Activated CD4-positive, alpha-beta T cell treated with anti-CD3 and anti-CD28 coated beads for 4 hours (primary cell): Measurements from ENCODE around the gene PUM2.

Source experiments
- DNase-seq, 2 donors: peaks; one replicate each; pipeline ENCODE4 v3.0.0-alpha.2; 2020

PUM2 gene

GRCh38 chr2:20214566-20215182 is 136.0 kb downstream of the PUM2 start:
- DNase-seq: no peak

- DNase-seq: no peak
Observed at GRCh38 chr2:20213651-20214565, 136.7 kb downstream of the PUM2 start.

- DNase-seq: no peak
Observed at GRCh38 chr2:20212871-20213503, 137.7 kb downstream of the PUM2 start.

- DNase-seq: no peak
Observed at GRCh38 chr2:20212459-20212870, 138.2 kb downstream of the PUM2 start.

GRCh38 chr2:20211860-20212458 is 138.7 kb downstream of the PUM2 start:
- DNase-seq: no peak

- no peak for DNase-seq
Observed at GRCh38 chr2:20211420-20211819, 139.2 kb downstream of the PUM2 start.

DNA sequence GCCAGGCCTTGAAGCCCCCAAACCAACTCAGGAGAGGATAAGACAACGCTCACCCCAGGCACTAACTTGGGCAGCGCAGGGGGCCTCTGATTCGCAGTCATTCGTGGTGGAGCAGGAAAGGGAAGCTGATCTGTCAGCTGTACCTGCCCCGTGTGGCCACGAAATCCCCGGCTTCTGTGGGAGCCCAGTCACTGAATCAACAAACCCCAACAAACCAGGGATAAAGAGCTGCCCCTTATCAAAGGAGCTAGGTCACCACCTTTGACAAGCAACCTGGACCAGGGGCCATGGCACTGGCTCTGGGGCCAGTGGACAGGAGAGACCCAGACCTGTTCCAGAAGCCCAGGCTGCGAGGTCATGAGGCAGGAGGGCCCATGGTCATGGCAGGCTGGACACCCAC is 140.2 kb downstream of the PUM2 start:
- no peak for DNase-seq

DNA sequence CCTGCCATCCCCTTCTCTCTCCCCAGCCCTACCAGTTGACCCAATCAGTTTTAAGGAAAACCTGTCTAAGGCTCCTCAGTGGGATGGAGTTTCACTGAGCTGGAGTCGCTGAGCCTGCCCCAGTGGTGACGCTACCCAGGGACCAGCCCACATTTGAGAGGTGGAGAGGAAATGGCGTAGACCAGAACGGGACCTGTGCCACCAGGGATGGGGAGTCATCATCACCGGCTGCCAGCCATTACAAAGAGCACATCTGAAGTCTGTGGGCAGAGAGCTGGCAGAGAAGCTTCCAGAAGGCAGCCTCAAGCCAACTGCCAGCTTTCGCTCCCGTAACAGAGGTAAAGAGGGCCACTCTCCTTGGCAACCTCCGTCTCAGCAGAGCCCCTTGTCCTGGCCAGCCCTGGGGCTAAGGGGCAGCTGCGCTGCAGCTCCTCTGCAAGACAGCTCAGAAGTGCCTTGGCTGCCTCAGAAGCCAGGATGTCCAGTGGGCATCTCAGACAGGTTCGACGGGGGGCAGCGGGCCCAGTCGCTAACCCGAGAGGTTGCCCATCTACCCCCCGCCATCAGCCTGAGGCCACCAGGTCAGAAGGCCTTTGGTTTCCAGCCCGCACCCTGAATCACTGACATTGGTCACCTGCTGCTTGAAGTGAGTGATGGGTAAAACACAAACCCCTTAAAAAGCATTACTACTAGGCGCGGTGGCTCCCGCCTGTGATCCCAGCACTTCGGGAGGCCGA is 141.1 kb downstream of the PUM2 start:
- DNase-seq: no peak

DNA sequence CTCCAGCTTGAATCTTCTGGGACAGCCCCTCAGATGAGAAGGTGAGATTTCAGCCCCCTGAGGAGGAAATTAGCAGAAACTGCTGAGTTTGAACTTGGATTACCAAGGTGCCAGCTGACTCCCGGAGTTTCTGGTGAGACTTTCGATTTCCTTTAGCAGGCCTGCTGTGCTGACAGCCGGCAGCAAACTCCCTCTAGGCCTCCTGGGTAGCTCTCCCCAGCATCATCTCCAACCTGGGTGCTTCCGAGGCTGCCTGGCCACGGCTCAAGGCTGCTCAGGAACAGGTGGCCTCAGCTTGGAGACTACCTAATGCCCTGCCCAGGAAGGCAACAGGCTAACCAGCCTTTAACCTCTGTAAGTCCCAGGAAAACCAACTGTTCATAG is 142.2 kb downstream of the PUM2 start:
- DNase-seq: no peak

- DNase-seq: no peak
Observed at GRCh38 chr2:20207051-20207450, 143.6 kb downstream of the PUM2 start.

GRCh38 chr2:20205915-20206524 is 144.6 kb downstream of the PUM2 start:
- DNase-seq: no peak

GRCh38 chr2:20205069-20205468 is 145.6 kb downstream of the PUM2 start:
- DNase-seq: no peak

DNA sequence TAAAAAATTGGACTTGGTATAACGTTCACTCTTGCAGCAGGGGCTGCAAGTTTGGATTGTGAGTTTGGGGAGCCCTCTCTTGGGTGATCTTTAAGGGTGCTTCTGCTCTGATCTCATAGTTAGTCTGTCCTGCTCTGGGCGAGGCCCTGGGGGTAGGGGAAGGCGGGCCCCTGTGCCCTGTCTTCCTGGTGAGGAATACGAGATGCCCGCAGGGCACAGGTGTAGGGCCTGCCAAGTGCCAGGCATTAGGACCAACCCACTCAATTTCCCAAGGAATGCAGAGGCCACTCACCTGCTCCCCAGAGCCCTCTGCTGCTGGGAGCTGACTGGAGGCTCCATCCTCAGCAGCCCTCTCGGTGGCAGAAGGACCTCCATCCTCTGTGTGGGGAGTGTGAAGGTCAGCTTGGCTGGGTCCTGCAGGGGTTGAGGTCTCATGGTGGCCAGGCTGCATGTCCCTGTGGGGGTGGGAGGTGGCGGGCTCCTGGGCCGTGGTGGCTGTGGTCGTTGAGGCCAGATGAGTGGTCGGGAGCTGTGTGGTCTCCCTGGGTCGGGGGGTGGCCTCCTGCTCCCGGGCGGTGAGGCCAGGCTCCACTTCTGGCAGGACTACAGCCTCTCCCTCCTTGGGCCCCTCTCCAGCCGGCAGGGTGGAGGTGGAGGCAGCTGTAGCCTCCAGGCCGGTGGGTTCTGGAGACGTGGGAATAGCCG is 147.0 kb downstream of the PUM2 start:
- no peak for DNase-seq

DNA sequence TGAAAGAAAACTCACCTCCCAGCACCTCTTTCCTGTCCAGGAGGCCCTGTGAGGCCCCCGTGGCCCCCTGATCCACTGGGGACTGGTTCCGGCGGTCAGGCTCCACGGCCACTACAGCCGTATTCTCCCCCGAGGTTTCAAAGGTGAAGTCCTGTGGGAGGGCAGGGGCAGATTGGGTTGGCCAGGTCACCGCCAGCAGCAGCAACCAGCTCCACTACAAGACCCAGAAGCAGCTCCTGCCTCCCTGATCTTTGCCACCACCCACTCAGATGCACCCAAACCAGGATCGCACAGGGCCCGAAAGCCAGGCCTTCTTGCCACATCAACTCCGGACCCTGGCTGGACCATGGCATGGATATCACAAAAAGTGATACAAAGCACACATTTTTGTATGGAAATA is 147.6 kb downstream of the PUM2 start:
- DNase-seq: no peak

DNA sequence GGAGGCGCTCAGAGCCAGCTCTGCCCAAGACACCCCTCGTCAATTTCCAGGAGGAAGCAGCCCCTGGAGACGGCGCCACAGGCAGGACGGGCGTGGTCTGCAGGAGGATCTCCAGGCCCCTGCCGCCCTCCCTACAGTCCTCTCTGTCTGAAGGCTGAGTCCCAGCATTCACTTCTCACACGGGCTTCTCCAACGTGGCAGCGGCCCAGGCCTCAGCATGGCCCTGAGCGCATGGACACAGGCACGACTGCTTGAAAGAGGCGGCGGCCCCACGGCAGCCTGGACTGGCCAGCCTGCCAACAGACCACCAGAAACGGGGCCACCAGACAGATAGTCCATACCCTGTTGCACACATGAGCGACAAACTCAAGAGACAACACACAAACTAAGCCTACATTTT is 149.0 kb downstream of the PUM2 start:
- no peak for DNase-seq

- DNase-seq: no peak
Observed at GRCh38 chr2:20200697-20201555, 149.7 kb downstream of the PUM2 start.

- no peak for DNase-seq
Observed at GRCh38 chr2:20199633-20200270, 150.9 kb downstream of the PUM2 start.

GRCh38 chr2:20198796-20199632 is 151.6 kb downstream of the PUM2 start:
- DNase-seq: no peak
